HG02852 (cell line): ENCODE data around the gene C12orf43.

Experiments
- ATAC-seq: cut with Tn5 transposase; IDR thresholded peaks from one replicate; pipeline ENCODE4 v1.9.1; 2021; ENCODE audit warnings: mild to moderate bottlenecking, moderate library complexity; ENCODE audit not compliant: unreplicated experiment

Gene C12orf43

GRCh38 chr12:120979220-120979861 is 36.9 kb downstream of the C12orf43 start:
- no peak for ATAC-seq

DNA sequence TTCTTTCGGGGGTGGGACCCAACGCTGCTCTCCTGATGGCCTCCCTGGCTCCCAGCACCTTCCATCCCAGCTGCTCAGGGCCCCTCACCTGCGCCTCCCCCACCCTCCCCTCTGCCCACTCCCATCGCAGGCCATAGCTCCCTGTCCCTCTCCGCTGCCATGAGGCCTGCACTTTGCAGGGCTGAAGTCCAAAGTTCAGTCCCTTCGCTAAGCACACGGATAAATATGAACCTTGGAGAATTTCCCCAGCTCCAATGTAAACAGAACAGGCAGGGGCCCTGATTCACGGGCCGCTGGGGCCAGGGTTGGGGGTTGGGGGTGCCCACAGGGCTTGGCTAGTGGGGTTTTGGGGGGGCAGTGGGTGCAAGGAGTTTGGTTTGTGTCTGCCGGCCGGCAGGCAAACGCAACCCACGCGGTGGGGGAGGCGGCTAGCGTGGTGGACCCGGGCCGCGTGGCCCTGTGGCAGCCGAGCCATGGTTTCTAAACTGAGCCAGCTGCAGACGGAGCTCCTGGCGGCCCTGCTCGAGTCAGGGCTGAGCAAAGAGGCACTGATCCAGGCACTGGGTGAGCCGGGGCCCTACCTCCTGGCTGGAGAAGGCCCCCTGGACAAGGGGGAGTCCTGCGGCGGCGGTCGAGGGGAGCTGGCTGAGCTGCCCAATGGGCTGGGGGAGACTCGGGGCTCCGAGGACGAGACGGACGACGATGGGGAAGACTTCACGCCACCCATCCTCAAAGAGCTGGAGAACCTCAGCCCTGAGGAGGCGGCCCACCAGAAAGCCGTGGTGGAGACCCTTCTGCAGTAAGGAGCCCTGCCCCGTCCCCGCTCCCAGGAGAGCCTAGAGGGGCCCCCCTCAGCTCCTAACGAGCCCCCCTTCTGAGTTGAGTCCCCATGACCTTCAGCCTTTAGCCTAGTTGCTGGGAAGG is 37.7 kb downstream of the C12orf43 start, which contains the start of gene HNF1A:
HNF1A (plus strand) TSS at position 248 of the 924 bp plus-strand sequence; CDS start at position 474, 226 bp downstream.
- ATAC-seq = no peak

DNA sequence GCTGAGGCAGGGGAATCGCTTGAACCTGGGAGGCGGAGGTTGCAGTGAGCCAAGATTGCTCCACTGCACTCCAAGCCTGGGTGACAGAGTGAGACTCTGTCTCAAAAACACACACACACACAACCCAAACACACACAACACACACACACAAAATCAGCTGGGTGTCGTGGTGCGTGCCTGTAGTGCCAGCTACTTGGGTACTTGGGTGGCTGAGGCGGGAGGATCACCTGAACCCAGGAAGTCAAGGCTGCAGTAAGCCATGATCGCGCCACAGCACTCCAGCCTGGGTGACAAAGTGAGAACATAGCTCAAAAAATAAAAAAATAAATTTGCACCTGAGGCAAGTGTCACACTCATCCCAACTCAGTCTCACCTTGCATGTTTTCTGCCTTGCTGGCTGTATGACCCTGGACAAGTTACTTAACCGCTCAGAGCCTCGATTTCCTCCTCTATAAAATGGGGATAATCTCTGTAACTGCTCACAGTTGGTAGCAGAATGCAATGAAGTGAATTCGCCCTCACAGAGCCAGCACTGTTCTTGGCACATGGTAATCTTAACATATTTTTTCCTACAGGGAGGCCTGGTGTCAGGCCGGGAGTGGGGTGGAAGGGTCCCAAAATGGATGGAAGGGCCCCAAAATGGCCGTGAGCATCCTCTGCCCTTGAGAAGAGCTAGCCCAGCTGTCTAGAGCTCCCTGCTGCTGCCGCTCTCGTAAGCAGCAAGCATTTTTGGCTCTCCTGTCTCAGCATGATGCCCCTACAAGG is 38.6 kb downstream of the C12orf43 start:
- ATAC-seq = no peak

- ATAC-seq = no peak
Observed at GRCh38 chr12:120972870-120973543, 43.3 kb downstream of the C12orf43 start.

GRCh38 chr12:120971299-120972180 is 44.7 kb downstream of the C12orf43 start:
- no peak for ATAC-seq

DNA sequence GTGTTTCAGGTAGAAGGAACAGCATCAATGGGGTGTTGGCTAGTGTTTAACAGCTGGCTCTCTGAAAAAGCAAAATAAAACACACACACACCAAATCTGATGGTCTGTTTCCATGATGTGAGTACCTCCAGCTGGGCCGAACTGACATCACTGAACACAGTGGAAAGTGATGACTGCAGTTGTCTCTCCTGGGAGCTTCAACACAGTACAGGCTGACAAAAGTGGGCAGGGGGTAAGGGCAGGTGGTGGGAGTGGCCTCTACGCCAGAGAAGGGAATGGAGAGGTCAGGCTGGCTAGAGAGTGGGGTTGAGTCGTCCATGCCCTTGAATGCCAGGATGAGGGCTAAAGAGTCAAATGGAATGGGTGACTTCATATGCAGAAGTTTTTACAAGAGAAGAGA is 46.0 kb downstream of the C12orf43 start:
- no peak for ATAC-seq

- ATAC-seq = no peak
Observed at GRCh38 chr12:120965534-120966091, 50.7 kb downstream of the C12orf43 start.

DNA sequence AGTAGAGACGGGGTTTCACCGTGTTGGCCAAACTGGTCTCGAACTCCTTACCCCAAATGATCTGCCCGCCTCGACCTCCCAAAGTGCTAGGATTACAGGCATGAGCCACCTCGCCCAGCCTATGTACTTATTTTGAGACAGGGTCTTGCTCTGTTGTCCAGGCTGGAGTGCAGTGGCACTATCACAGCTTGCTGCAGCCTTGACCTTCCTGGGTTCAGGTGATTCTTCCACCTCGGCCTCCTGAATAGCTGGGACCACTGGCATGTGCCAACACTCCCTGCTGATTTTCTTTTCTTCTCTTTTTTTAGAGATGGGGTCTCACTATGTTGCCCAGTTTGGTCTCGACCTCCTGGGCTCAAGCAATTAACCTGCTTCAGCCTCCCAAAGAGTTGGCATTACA is 52.0 kb downstream of the C12orf43 start:
- ATAC-seq = no peak

GRCh38 chr12:120962532-120963020 is 53.7 kb downstream of the C12orf43 start:
- no peak for ATAC-seq

DNA sequence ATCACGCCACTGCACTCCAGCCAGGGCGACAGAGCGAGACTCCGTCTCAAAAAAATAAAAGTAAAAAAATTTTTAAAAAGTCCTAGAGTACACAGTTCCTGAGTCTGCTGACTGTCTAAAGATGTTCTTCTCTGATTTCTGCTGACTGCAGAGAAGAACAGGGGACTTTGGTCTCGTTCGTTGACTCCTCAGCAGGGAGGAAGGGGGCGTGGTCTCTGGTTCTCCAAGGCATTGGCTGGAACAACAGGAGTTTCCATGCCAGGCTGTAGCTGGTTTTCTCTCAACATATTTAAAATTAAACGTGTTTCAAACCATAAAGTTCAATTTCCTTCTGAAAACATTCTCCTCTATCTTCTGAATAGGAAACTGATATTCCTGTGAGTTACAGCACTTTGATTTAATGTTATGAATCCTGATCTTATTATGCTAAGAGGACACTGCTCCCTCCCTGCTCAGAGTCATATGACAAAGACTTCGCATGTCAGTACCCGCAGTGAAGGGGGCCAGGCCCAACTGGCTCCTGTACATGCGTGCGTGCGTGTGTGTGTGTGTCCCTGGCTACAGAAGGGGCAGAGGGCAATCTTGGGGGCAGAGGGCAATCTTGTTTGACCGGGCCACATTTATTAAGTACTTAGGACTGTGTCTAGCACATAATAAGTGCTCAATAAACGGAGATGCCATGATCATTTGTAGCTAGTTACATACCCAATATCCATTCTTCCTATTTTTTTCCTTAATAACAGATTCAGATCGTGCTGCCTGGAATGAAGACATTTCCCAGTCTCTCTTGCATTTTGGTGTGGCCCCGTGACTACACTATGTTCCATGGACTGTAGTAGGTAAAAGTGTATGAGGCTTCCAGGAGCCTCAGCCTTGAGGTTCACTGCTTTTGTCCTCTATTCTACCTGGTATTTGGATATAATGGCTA is 54.4 kb downstream of the C12orf43 start:
- no peak for ATAC-seq

- ATAC-seq = no peak
Observed at GRCh38 chr12:120960657-120961056, 55.6 kb downstream of the C12orf43 start.

DNA sequence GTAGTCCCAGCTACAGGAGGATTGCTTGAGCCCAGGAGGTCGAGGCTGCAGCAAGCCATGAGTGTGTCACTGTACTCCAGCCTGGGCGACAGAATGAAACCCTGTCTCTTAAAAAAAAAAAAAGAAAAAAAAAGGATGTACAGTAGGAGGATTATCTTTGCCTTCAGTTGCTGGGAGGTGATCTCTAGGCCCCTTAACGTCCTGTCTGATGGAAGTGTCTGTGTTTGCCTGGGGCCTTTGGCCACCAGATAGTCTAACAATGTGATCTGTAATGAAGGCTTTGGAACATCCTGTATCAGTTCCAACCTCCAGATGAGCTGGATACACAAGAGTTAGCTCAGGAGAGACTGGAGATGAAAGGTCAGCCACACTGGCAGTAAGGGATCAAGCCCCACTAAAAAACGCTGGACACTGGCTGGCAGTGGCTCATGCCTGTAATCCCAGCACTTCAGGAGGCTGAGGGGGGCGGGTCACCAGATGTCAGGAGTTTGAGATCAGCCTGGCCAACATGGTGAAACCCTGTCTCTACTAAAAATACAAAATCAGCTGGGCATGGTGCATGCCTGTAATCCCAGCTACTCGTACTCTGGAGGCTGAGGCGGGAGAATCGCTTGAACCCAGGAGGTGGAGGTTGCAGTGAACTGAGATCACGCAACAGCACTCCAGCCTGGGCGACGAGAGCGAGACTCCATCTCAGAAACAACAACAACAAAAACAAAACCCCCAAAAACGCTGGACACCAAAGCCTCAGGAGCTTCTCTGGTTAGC is 57.0 kb downstream of the C12orf43 start:
- no peak for ATAC-seq

GRCh38 chr12:120956579-120957300 is 59.5 kb downstream of the C12orf43 start:
- no peak for ATAC-seq

DNA sequence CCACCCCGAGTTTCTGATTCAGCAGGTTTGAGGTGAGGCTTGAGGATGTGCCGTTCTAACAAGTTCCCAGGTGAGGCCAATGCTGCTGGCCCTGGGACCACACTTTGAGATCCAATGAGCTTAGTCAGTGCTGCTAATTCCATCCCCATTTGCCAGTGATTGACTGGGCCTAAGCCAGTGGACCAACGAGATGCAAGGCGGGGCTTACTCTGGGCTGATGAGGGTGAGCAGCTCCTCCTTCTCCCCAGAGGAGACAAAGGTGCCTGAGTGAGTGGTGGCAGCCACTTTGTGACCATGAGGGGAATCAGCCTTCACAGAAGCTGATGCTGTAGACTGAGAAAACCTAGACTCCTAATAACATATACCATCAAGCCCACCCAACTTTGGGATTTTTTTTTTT is 61.1 kb downstream of the C12orf43 start:
- no peak for ATAC-seq

DNA sequence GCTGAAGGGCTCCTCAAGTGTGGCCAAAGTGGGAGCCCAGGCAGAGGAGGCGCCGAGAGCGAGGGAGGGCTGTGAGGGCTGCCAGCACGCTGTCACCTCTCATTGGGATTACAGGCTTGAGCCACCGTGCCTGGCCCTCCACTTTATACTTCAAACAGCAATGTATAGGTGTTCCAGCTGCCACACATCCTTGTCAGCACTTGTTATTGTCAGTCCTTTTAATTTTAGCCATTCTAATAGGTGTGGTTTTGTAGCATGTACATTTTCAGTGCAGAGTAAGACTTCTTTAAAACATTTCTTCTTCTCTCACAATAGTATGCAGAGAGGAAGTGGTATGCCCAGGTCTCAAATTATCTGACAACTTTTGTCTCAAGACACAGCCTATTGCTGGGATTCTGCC is 65.5 kb downstream of the C12orf43 start:
- no peak for ATAC-seq
